HG03565 (cell line): ENCODE results near the gene SP140L.
A peak's percentile ranks its signal among the peaks of the same experiment; 100 is the strongest.
"Not testable (repeated sequence)": the region's sequence is repeated elsewhere in the genome, so short reads cannot be mapped to it uniquely, and the experiment has no call there.

ENCODE experiments used
- ATAC-seq: cut with Tn5 transposase; IDR thresholded peaks from one replicate; pipeline ENCODE4 v1.9.1; 2021; ENCODE audit warnings: mild to moderate bottlenecking, moderate library complexity; ENCODE audit not compliant: unreplicated experiment

SP140L gene

GRCh38 chr2:230326453-230327417, at the start of gene SP140L:
Gene SP140L (plus strand): TSS chr2:230327193. CDS start chr2:230327270, 77 bp downstream.
- ATAC-seq = peak; percentile 95

- no peak for ATAC-seq
Measured at GRCh38 chr2:230282936-230283335, 44.1 kb upstream of the SP140L start.

- ATAC-seq = no peak
Measured at GRCh38 chr2:230286048-230286447, 40.9 kb upstream of the SP140L start.

GRCh38 chr2:230289311-230289710, 37.7 kb upstream of the SP140L start:
- ATAC-seq = not testable (repeated sequence)

GRCh38 chr2:230295192-230295591, 31.8 kb upstream of the SP140L start:
- ATAC-seq = no peak

GRCh38 chr2:230296917-230297316, 30.1 kb upstream of the SP140L start:
- ATAC-seq = no peak

- no peak for ATAC-seq
Measured at GRCh38 chr2:230299618-230300017, 27.4 kb upstream of the SP140L start.

- ATAC-seq = no peak
Measured at GRCh38 chr2:230305416-230306275, 21.3 kb upstream of the SP140L start.

- no peak for ATAC-seq
Measured at GRCh38 chr2:230306474-230306873, 20.5 kb upstream of the SP140L start.

GRCh38 chr2:230307485-230307884, 19.5 kb upstream of the SP140L start:
- no peak for ATAC-seq

GRCh38 chr2:230308402-230309000, 18.5 kb upstream of the SP140L start:
- no peak for ATAC-seq

GRCh38 chr2:230310792-230311191, 16.2 kb upstream of the SP140L start:
- not testable (repeated sequence) for ATAC-seq

- ATAC-seq = not testable (repeated sequence)
Measured at GRCh38 chr2:230311634-230312033, 15.4 kb upstream of the SP140L start.

- ATAC-seq = no peak
Measured at GRCh38 chr2:230312638-230313037, 14.4 kb upstream of the SP140L start.

GRCh38 chr2:230317366-230317765, 9.6 kb upstream of the SP140L start:
- ATAC-seq = no peak

GRCh38 chr2:230318190-230319121, 8.5 kb upstream of the SP140L start:
- ATAC-seq = no peak

- peak; percentile 68 for ATAC-seq
Measured at GRCh38 chr2:230319211-230319862, 7.7 kb upstream of the SP140L start.

- ATAC-seq = no peak
Measured at GRCh38 chr2:230321031-230321430, 6.0 kb upstream of the SP140L start.

GRCh38 chr2:230322561-230323384, 4.2 kb upstream of the SP140L start:
- no peak for ATAC-seq
